DND-41 (cell line): Measurements from ENCODE around the gene FAM193B.

Experiments used
- ATAC-seq: fragments of 200-7000 bp; cut with Tn5 transposase; 3 replicates; pipeline ENCODE4 v1.9.1; 2021; ENCODE audit warnings: low read depth; ENCODE audit not compliant: insufficient read depth
- DNase-seq: peaks from one replicate; pipeline ENCODE4 v3.0.0-alpha.2; 2020
- H2AFZ ChIP-seq: 2 replicates; pipeline ENCODE4 v1.6.0; 2012; ENCODE audit warnings: low read depth, low read length
- H3K27ac ChIP-seq: 2 replicates; pipeline ENCODE4 v1.5.1; 2012; ENCODE audit warnings: low read length, inconsistent platforms
- H3K27me3 ChIP-seq: fragments of 200-600 bp; sonication (generic); 2 replicates; pipeline ENCODE4 v1.6.0; 2012; ENCODE audit warnings: low read length, mild to moderate bottlenecking, inconsistent platforms; ENCODE audit not compliant: insufficient read depth, poor library complexity
- H3K36me3 ChIP-seq: 2 replicates; pipeline ENCODE4 v1.5.1; 2012; ENCODE audit warnings: low read length, inconsistent platforms; ENCODE audit not compliant: insufficient read depth
- H3K4me1 ChIP-seq: 2 replicates; pipeline ENCODE4 v1.5.1; 2012; ENCODE audit warnings: mild to moderate bottlenecking, low read length; ENCODE audit not compliant: insufficient read depth
- H3K4me2 ChIP-seq: 2 replicates; pipeline ENCODE4 v1.6.0; 2012; ENCODE audit warnings: mild to moderate bottlenecking, moderate library complexity, low read length, inconsistent platforms; ENCODE audit not compliant: insufficient read depth
- H3K4me3 ChIP-seq, 2 experiments: fragments of 200-600 bp in 1 of 2; shearing (Covaris generic) in 1 of 2; 2 replicates each; pipeline ENCODE4 v1.5.1; 2012 to 2016; ENCODE audit warnings: inconsistent platforms in 2 of 2, low read length in 2 of 2, mild to moderate bottlenecking in 2 of 2, low read depth in 1 of 2, moderate library complexity in 1 of 2
- H3K79me2 ChIP-seq: 2 replicates; pipeline ENCODE4 v1.6.0; 2012; ENCODE audit warnings: low read length, inconsistent platforms; ENCODE audit not compliant: insufficient read depth
- H3K9ac ChIP-seq: 2 replicates; pipeline ENCODE4 v1.6.0; 2012; ENCODE audit warnings: low read depth, mild to moderate bottlenecking, inconsistent platforms, low read length, moderate library complexity
- H3K9me3 ChIP-seq: 2 replicates; pipeline ENCODE4 v1.5.1; 2012; ENCODE audit warnings: low read length, moderate library complexity, mild to moderate bottlenecking, inconsistent platforms; ENCODE audit not compliant: insufficient read depth, severe bottlenecking
- H4K20me1 ChIP-seq: 2 replicates; pipeline ENCODE4 v1.6.0; 2012; ENCODE audit warnings: low read length; ENCODE audit not compliant: insufficient read depth
- EZH2 ChIP-seq: IDR thresholded peaks from 3 replicates; pipeline ENCODE4 v1.6.1; 2012; ENCODE audit warnings: borderline replicate concordance, low read depth, mild to moderate bottlenecking, moderate library complexity, low read length, inconsistent platforms; ENCODE audit not compliant: severe bottlenecking
- TF ChIP-seq, protein P1 (sequence below): IDR thresholded peaks from 2 replicates; pipeline ENCODE4 v1.5.1; 2012; ENCODE audit warnings: borderline replicate concordance, low read length, moderate library complexity, mild to moderate bottlenecking; ENCODE audit not compliant: poor library complexity, severe bottlenecking; ENCODE audit errors: extremely low read depth

The FAM193B gene

DNA sequence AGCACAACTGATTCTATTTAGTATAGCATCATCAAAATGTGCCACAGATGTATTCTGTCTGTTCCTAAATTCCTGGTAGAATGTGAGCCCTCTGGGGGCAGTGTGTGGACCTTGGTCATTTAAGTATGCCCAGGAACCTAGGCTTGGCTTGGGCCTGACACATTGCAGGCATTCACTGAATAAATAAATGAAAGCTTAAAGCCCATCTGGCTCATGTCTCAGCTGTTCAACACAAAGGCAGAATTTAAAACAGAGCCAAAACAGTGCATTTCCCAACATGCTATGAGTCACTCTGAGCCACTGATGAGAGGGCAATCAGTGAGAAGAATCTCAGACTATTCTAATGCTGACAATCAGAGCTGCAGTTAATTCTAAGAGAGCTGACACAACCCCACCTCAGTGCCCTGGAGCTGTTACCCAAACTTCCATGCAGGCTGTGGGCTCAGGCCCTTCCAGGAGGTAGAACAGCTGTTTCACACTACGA, 8.1 kb downstream of the FAM193B start:
- H2AFZ ChIP-seq, result no peak overlapping the region
- no peak overlapping the region for H3K9ac ChIP-seq
- H3K79me2 ChIP-seq, result peaks cover 90% of the 10 kb centered on the region
- peaks cover 76% of the 10 kb centered on the region for H3K36me3 ChIP-seq
- DNase-seq (no peak), ATAC-seq (0 out of 3 replicates have a peak, but pooled peaks have one; percentile 27)
- H3K27ac ChIP-seq, result no peak overlapping the region
- no peak for TF ChIP-seq EZH2
- TF ChIP-seq, protein P1, sequence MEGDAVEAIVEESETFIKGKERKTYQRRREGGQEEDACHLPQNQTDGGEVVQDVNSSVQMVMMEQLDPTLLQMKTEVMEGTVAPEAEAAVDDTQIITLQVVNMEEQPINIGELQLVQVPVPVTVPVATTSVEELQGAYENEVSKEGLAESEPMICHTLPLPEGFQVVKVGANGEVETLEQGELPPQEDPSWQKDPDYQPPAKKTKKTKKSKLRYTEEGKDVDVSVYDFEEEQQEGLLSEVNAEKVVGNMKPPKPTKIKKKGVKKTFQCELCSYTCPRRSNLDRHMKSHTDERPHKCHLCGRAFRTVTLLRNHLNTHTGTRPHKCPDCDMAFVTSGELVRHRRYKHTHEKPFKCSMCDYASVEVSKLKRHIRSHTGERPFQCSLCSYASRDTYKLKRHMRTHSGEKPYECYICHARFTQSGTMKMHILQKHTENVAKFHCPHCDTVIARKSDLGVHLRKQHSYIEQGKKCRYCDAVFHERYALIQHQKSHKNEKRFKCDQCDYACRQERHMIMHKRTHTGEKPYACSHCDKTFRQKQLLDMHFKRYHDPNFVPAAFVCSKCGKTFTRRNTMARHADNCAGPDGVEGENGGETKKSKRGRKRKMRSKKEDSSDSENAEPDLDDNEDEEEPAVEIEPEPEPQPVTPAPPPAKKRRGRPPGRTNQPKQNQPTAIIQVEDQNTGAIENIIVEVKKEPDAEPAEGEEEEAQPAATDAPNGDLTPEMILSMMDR, result no peak
- no peaks in the 10 kb centered on the region for H3K27me3 ChIP-seq
- H3K9me3 ChIP-seq, result no peaks in the 10 kb centered on the region
- H3K4me1 ChIP-seq, result no peaks in the 10 kb centered on the region; the same call in 1 of the 2 replicates
- no peak overlapping the region for H3K4me3 ChIP-seq
- no peak overlapping the region for H3K4me2 ChIP-seq
- H4K20me1 ChIP-seq, result peaks cover 60% of the 10 kb centered on the region

- peaks cover 72% of the 10 kb centered on the region for H3K36me3 ChIP-seq
- H3K79me2 ChIP-seq, result peaks cover 89% of the 10 kb centered on the region
- no peaks in the 10 kb centered on the region for H3K9me3 ChIP-seq
- no peak overlapping the region for H3K4me2 ChIP-seq
- no peak overlapping the region for H2AFZ ChIP-seq
- no peaks in the 10 kb centered on the region for H3K27me3 ChIP-seq
- no peak for DNase-seq
- no peak for ATAC-seq
- H3K4me1 ChIP-seq, result no peaks in the 10 kb centered on the region
- H3K9ac ChIP-seq, result no peak overlapping the region
- H3K4me3 ChIP-seq, result no peak overlapping the region
- no peak overlapping the region for H3K27ac ChIP-seq
- TF ChIP-seq, protein P1, result no peak
- TF ChIP-seq EZH2, result no peak
- H4K20me1 ChIP-seq, result peaks cover 61% of the 10 kb centered on the region
These were observed 8.7 kb downstream of the FAM193B start for GRCh38 chr5:177545487-177546257.

DNA sequence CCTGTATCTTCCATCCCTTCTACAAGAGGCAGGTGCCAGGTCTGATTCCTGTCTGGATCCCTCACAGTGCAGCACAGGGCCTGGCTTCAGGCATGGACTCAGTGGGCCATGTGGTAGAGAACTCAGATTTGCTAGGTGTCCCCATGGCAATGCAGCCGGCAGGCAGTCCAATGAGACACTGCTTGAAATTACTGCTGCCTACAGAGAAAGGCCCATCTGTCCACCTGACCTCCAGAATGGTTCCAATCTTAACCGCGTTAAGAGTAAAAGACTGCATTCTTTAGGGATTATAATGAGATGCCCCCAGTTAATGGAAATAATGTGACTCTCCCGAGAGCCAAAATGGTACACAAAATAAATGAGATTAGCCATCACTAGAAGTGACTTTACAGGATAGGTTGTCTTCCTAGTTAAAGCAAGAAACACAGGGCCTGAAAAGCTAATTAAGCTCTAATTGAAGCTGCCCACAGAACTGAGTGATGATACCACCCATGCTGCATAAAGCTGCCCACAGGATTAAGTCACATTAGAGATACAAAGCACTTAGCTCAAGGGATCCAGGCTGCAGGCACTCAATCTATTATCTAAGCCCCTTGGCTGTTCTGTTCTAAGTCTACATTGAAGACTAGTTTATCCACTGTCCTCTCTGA, 11.4 kb downstream of the FAM193B start:
- peaks cover 75% of the 10 kb centered on the region for H3K36me3 ChIP-seq
- TF ChIP-seq, protein P1, result no peak
- TF ChIP-seq EZH2, result no peak
- H4K20me1 ChIP-seq, result peaks cover 62% of the 10 kb centered on the region
- ATAC-seq (no peak), DNase-seq (no peak)
- H3K4me1 ChIP-seq, result no peaks in the 10 kb centered on the region
- peaks cover 69% of the 10 kb centered on the region for H3K79me2 ChIP-seq
- H3K4me3 ChIP-seq, result no peak overlapping the region
- H3K27ac ChIP-seq, result no peak overlapping the region
- H3K4me2 ChIP-seq, result no peak overlapping the region
- H3K9me3 ChIP-seq, result no peaks in the 10 kb centered on the region
- no peak overlapping the region for H2AFZ ChIP-seq
- no peaks in the 10 kb centered on the region for H3K27me3 ChIP-seq
- H3K9ac ChIP-seq, result no peak overlapping the region
